Neural cell (in vitro differentiated cells): ENCODE measurements around the gene PLSCR4. TPM values are rescaled to one million over a fixed set of nuclear protein-coding genes. Genes with fewer than 3 reads are reported as not detected.

Experiments used
- H2AFZ ChIP-seq: fragments of 200-600, 300-800 bp; sonication (generic), shearing (Covaris generic); 2 replicates; pipeline ENCODE4 v1.6.0; 2014; ENCODE audit warnings: low read depth, mild to moderate bottlenecking, antibody characterized with exemption, low read length, moderate library complexity
- H3F3A ChIP-seq: fragments of 200-600 bp; shearing (Covaris generic); 2 replicates; pipeline ENCODE4 v1.6.1; 2016; ENCODE audit warnings: mild to moderate bottlenecking, moderate library complexity, mixed read lengths, antibody characterized with exemption, low read length; ENCODE audit not compliant: insufficient read depth, poor library complexity, severe bottlenecking
- H3K27ac ChIP-seq: fragments of 200-600, 300-800 bp; sonication (generic), shearing (Covaris generic); 2 replicates; pipeline ENCODE4 v1.5.1; 2014; ENCODE audit warnings: mild to moderate bottlenecking, low read length, moderate library complexity
- H3K27me3 ChIP-seq: fragments of 300-800, 200-600 bp; sonication (generic), shearing (Covaris generic); 2 replicates; pipeline ENCODE4 v1.6.0; 2014; ENCODE audit warnings: mild to moderate bottlenecking, low read depth, low read length, moderate library complexity; ENCODE audit not compliant: insufficient read depth
- H3K36me3 ChIP-seq: fragments of 300-800, 200-600 bp; sonication (generic), shearing (Covaris generic); 2 replicates; pipeline ENCODE4 v1.5.1; 2014; ENCODE audit warnings: mild to moderate bottlenecking, antibody characterized with exemption, low read length, moderate library complexity; ENCODE audit not compliant: insufficient read depth
- H3K4me2 ChIP-seq: fragments of 300-800, 200-600 bp; sonication (generic), shearing (Covaris generic); 2 replicates; pipeline ENCODE4 v1.6.0; 2014; ENCODE audit warnings: mild to moderate bottlenecking, low read length
- H3K4me3 ChIP-seq: fragments of 300-800, 200-600 bp; sonication (generic), shearing (Covaris generic); 2 replicates; pipeline ENCODE4 v1.5.1; 2014; ENCODE audit warnings: mild to moderate bottlenecking, low read length, moderate library complexity
- H3K79me2 ChIP-seq: fragments of 200-600 bp; shearing (Covaris generic); replicated peaks from 2 replicates; pipeline ENCODE4 v1.6.0; 2014; ENCODE audit warnings: mild to moderate bottlenecking, low read length, moderate library complexity; ENCODE audit not compliant: insufficient read depth
- H3K9ac ChIP-seq: fragments of 300-800, 200-600 bp; sonication (generic), shearing (Covaris generic); 2 replicates; pipeline ENCODE4 v1.6.1; 2016; ENCODE audit warnings: mild to moderate bottlenecking, low read length, mixed read lengths
- H3K9me2 ChIP-seq: fragments of 200-600 bp; shearing (Covaris generic); 2 replicates; pipeline ENCODE4 v1.6.1; 2016; ENCODE audit warnings: mild to moderate bottlenecking, low read length, mixed read lengths; ENCODE audit not compliant: insufficient read depth
- H3K9me3 ChIP-seq: fragments of 200-600, 300-800 bp; sonication (generic), shearing (Covaris generic); 2 replicates; pipeline ENCODE4 v1.6.1; 2016; ENCODE audit warnings: mild to moderate bottlenecking, mixed run types, low read length, moderate library complexity, mixed read lengths
- H4K20me1 ChIP-seq: fragments of 200-600 bp; shearing (Covaris generic); 2 replicates; pipeline ENCODE4 v1.6.1; 2016; ENCODE audit warnings: mild to moderate bottlenecking, mixed run types; ENCODE audit not compliant: insufficient read depth
- EP300 ChIP-seq: fragments of 450-650 bp; conservative IDR thresholded peaks from 2 replicates; pipeline ENCODE4 v1.6.1; 2014; ENCODE audit warnings: antibody characterized with exemption, mild to moderate bottlenecking, moderate library complexity; ENCODE audit not compliant: poor library complexity, severe bottlenecking
- EZH2 ChIP-seq: fragments of 200-600, 300-800 bp; shearing (Covaris generic), sonication (generic); IDR thresholded peaks from 2 replicates; pipeline ENCODE4 v1.6.1; 2014; ENCODE audit warnings: antibody characterized with exemption, low read length, borderline replicate concordance, mild to moderate bottlenecking; ENCODE audit not compliant: insufficient read depth, poor library complexity, severe bottlenecking
- MXI1 ChIP-seq: fragments of 450-650 bp; conservative IDR thresholded peaks from 2 replicates; pipeline ENCODE4 v1.6.1; 2014; ENCODE audit warnings: antibody characterized with exemption, mild to moderate bottlenecking; ENCODE audit not compliant: poor library complexity, severe bottlenecking
- POLR2AphosphoS5 ChIP-seq: IDR thresholded peaks from 2 replicates; pipeline ENCODE4 v1.6.1; 2012
- RAD21 ChIP-seq: fragments of 450-650 bp; conservative IDR thresholded peaks from 2 replicates; pipeline ENCODE4 v1.6.1; 2014; ENCODE audit warnings: antibody characterized with exemption, mild to moderate bottlenecking, moderate library complexity
- SMC3 ChIP-seq: fragments of 450-650 bp; conservative IDR thresholded peaks from 2 replicates; pipeline ENCODE4 v1.6.1; 2014; ENCODE audit warnings: antibody characterized with exemption, mild to moderate bottlenecking, moderate library complexity; ENCODE audit not compliant: poor library complexity
- TAF1 ChIP-seq: IDR thresholded peaks from 2 replicates; pipeline ENCODE4 v1.6.1; 2012; ENCODE audit warnings: low read depth
- polyA plus RNA-seq: library from polyadenylated mRNA; depleted of rRNA; stranded (reverse); fragments of >200 nt; gene quantifications from 2 replicates; pipeline ENCODE4 v1.2.3, GENCODE V29; 2014
- TF ChIP-seq, protein P1 (sequence below): IDR thresholded peaks from 2 replicates; pipeline ENCODE4 v1.6.1; 2012; ENCODE audit warnings: borderline replicate concordance
- TF ChIP-seq, protein P2 (sequence below): fragments of 450-650 bp; IDR thresholded peaks from 2 replicates; pipeline ENCODE4 v1.5.1; 2014; ENCODE audit warnings: antibody characterized with exemption, mild to moderate bottlenecking, moderate library complexity; ENCODE audit not compliant: poor library complexity, severe bottlenecking

The PLSCR4 gene
- polyA plus RNA-seq, 1 donor from 2014 or later = not detected

- no peak overlapping the region for H3K27ac ChIP-seq
- H3K9me3 ChIP-seq = no peaks in the 10 kb centered on the region
- H3K9ac ChIP-seq = no peak overlapping the region
- TF ChIP-seq, protein P1, sequence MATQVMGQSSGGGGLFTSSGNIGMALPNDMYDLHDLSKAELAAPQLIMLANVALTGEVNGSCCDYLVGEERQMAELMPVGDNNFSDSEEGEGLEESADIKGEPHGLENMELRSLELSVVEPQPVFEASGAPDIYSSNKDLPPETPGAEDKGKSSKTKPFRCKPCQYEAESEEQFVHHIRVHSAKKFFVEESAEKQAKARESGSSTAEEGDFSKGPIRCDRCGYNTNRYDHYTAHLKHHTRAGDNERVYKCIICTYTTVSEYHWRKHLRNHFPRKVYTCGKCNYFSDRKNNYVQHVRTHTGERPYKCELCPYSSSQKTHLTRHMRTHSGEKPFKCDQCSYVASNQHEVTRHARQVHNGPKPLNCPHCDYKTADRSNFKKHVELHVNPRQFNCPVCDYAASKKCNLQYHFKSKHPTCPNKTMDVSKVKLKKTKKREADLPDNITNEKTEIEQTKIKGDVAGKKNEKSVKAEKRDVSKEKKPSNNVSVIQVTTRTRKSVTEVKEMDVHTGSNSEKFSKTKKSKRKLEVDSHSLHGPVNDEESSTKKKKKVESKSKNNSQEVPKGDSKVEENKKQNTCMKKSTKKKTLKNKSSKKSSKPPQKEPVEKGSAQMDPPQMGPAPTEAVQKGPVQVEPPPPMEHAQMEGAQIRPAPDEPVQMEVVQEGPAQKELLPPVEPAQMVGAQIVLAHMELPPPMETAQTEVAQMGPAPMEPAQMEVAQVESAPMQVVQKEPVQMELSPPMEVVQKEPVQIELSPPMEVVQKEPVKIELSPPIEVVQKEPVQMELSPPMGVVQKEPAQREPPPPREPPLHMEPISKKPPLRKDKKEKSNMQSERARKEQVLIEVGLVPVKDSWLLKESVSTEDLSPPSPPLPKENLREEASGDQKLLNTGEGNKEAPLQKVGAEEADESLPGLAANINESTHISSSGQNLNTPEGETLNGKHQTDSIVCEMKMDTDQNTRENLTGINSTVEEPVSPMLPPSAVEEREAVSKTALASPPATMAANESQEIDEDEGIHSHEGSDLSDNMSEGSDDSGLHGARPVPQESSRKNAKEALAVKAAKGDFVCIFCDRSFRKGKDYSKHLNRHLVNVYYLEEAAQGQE = no peak
- TF ChIP-seq, protein P2, sequence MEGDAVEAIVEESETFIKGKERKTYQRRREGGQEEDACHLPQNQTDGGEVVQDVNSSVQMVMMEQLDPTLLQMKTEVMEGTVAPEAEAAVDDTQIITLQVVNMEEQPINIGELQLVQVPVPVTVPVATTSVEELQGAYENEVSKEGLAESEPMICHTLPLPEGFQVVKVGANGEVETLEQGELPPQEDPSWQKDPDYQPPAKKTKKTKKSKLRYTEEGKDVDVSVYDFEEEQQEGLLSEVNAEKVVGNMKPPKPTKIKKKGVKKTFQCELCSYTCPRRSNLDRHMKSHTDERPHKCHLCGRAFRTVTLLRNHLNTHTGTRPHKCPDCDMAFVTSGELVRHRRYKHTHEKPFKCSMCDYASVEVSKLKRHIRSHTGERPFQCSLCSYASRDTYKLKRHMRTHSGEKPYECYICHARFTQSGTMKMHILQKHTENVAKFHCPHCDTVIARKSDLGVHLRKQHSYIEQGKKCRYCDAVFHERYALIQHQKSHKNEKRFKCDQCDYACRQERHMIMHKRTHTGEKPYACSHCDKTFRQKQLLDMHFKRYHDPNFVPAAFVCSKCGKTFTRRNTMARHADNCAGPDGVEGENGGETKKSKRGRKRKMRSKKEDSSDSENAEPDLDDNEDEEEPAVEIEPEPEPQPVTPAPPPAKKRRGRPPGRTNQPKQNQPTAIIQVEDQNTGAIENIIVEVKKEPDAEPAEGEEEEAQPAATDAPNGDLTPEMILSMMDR = no peak
- TF ChIP-seq MXI1 (no peak), EZH2 (no peak), SMC3 (no peak), EP300 (no peak), POLR2AphosphoS5 (no peak), TAF1 (no peak), RAD21 (no peak)
- H3F3A ChIP-seq = no peaks in the 10 kb centered on the region
- no peaks in the 10 kb centered on the region for H3K79me2 ChIP-seq
- H3K36me3 ChIP-seq = no peaks in the 10 kb centered on the region
- no peak overlapping the region for H3K4me3 ChIP-seq
- no peak overlapping the region for H3K4me2 ChIP-seq
- H3K9me2 ChIP-seq = no peaks in the 10 kb centered on the region
- no peak overlapping the region for H2AFZ ChIP-seq
- H4K20me1 ChIP-seq = no peaks in the 10 kb centered on the region
- no peaks in the 10 kb centered on the region for H3K27me3 ChIP-seq
Observed at GRCh38 chr3:146170591-146170990, 80.3 kb downstream of the PLSCR4 start.

DNA sequence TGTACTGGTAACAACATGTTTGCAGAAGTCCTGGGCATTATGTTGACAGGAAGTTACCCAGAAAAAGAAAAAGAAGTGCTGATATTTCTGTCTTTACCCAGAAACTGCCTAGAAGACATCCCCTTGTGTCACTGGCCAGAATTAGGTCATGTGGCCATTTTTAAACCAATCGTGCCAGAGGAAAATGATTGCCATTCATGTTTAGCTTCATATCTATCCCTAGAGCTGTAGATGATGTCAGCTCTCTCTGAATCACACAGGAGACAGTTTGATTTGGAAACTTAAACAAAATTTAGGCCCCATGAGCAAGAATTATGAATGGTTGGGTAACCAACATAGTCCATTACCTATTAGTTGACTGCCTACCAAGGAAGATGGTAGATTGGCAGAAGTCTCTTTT, 81.0 kb downstream of the PLSCR4 start:
- no peaks in the 10 kb centered on the region for H3K9me2 ChIP-seq
- H3F3A ChIP-seq = no peaks in the 10 kb centered on the region
- TF ChIP-seq, protein P1 = no peak
- TF ChIP-seq EZH2 = no peak
- TF ChIP-seq, protein P2 = no peak
- TF ChIP-seq EP300 = no peak
- TF ChIP-seq MXI1 = no peak
- TF ChIP-seq SMC3 = no peak
- no peak for TF ChIP-seq POLR2AphosphoS5
- TF ChIP-seq RAD21 = no peak
- no peak for TF ChIP-seq TAF1
- no peak overlapping the region for H3K4me3 ChIP-seq
- H2AFZ ChIP-seq = no peak overlapping the region
- no peaks in the 10 kb centered on the region for H3K36me3 ChIP-seq
- H4K20me1 ChIP-seq = no peaks in the 10 kb centered on the region
- H3K9me3 ChIP-seq = no peaks in the 10 kb centered on the region
- no peak overlapping the region for H3K4me2 ChIP-seq
- no peak overlapping the region for H3K27ac ChIP-seq
- H3K9ac ChIP-seq = no peak overlapping the region
- H3K79me2 ChIP-seq = no peaks in the 10 kb centered on the region
- H3K27me3 ChIP-seq = no peaks in the 10 kb centered on the region
